LNCaP clone FGC (cell line): Measurements from ENCODE around the gene SERPINE1.

ENCODE experiments used
- DNase-seq: peaks from one replicate; pipeline ENCODE4 v3.0.0-alpha.2; 2011; ENCODE audit warnings: low read depth
- H3K4me3 ChIP-seq: 2 replicates; pipeline ENCODE4 v1.5.1; 2011; ENCODE audit warnings: mild to moderate bottlenecking, low read depth, low read length, control low read depth
- TF ChIP-seq, protein P1 (sequence below): IDR thresholded peaks from 2 replicates; pipeline ENCODE4 v1.5.1; 2012; ENCODE audit warnings: mild to moderate bottlenecking; ENCODE audit not compliant: control insufficient read depth, insufficient read depth; ENCODE audit errors: extremely low read depth

Gene SERPINE1

DNA sequence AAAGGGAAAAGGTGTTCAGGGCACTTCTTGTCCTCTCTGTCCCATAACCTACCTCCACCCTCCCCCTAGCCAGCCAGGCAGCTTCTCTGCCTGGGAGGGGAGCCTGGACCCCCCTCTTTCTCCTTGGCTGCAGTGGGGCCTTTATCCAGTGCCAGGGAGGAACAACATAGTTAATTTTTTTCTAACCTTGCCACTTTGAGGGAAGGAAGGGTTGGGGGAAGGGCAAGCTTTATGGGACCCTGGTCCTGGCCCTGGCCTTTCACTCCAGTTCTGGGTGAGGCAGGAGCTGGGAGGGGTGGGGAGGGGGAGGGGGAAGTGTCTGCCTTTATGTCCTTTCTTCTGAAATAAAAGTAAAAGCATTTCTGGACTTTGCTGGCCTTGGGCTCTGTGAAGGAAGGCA, 34.0 kb downstream of the SERPINE1 start:
- no peak for DNase-seq
- no peak overlapping the region for H3K4me3 ChIP-seq
- TF ChIP-seq, protein P1, sequence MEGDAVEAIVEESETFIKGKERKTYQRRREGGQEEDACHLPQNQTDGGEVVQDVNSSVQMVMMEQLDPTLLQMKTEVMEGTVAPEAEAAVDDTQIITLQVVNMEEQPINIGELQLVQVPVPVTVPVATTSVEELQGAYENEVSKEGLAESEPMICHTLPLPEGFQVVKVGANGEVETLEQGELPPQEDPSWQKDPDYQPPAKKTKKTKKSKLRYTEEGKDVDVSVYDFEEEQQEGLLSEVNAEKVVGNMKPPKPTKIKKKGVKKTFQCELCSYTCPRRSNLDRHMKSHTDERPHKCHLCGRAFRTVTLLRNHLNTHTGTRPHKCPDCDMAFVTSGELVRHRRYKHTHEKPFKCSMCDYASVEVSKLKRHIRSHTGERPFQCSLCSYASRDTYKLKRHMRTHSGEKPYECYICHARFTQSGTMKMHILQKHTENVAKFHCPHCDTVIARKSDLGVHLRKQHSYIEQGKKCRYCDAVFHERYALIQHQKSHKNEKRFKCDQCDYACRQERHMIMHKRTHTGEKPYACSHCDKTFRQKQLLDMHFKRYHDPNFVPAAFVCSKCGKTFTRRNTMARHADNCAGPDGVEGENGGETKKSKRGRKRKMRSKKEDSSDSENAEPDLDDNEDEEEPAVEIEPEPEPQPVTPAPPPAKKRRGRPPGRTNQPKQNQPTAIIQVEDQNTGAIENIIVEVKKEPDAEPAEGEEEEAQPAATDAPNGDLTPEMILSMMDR, result no peak

DNA sequence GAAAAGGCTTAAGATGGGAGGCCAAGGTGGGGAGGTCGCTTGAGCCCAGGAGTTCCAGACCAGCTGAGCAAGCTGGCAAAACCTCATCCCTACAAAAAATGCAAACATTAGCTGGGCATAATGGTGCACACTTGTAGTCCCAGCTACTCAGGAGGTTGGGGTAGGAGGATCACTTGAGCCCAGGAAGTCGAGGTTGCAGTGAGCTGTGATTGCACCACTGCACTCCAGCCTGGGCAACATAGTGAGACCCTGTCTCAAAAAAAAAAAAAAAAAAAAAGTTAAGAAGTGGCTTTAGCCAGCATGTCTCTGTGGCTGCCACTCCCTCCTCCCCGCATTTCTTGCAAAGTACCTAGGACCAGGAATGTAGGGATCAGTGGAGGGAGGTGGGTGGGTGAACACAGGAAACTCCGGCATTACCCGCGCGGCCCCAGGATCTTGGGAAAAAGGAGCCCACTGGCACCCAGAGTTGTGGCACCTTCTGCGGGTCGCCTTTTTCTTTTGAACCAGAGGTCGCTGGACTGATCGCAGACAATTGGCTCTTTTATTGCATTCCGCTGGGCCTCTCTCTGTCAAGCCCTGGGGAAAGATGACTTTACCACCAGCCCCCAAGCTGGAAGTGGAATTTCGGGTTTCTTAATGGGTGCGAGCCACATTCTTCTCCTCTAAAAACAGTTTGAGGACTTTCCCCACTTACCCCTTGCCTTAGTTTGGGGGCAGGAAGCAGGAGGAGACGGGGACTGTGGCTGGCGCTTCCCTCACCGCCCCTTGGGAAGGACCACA, 35.0 kb downstream of the SERPINE1 start:
- TF ChIP-seq, protein P1, result no peak
- DNase-seq, result no peak
- no peak overlapping the region for H3K4me3 ChIP-seq

DNA sequence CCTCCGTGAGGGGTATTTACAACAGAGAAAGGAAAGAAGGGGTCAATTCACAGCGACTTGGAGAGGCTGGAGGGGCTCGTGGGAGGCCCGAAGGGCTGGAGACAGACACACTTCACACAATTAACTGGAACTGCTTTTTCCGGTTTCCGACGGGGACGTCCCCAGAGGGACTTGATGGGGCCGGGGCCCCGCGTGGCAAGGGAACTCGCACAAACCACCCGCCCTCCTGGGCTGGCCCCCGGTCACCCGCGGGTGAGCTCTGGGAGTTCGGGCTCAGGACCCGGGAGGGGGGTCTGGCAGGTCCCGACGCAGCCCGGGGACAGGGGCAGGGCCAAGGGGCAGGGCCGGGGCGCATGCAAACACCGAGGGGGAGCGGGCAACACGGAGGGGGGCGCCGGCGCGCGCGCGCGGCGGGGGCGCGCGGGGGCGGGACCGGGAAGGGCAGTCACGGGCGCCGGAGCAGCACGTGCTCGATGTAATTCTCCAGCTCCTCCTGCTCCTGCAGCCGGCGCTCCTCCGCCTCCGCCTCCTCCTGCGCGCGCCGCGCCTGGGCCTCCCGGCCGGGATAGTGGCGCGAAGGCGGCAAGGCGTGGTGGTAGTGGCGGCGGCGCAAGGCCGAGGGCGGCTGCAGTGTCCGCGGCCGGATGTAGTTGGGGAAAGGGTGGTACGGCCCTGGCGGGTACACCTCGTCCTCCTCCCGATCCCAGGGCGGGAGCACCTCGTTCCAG, 35.8 kb downstream of the SERPINE1 start:
- no peak for DNase-seq
- H3K4me3 ChIP-seq, result peak overlapping the region; percentile 51

DNA sequence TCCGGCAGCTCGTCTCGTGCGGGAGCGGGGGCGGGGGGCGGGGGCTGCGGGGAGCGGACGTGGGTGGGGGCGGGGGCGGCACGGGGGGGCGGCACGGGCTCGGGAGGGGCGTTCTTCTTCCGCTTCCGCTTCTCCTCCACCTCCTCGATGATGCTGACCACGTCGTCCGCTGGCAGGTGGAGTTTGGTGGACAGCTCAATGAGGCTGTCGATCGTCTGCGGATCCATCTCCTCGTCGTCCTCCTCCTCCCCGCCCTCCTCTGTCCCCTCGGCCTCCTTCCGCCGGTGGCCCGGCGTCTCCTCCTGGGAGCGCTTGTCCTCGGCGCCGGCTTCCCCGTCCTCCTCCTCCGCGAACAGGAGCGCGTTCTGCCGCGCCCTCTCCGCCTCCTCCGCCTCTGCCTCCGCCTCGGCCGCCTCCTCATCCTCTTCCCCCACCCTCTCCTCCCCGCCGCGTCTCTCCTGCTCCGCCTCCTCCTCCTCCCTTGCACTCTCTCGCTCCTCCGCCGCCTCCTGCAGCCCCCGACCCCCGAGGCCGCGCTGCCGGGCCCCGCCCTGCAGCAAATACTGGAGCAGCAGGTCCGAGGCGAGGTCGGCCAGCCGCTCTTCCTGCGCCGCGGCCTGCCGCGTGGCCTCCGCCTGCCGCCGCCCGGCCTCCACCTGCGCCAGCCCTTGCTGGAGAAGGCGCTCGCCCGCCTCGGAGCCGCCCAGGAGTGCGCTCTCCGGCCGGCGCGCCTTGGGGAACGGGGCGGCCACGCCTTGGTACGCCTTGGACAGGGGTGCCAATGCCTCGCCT, 36.6 kb downstream of the SERPINE1 start:
- TF ChIP-seq, protein P1, result no peak
- no peak for DNase-seq

More for the DNA sequence above, 35.8 kb downstream of the SERPINE1 start:
- TF ChIP-seq, protein P1, result peak; percentile 17; the same call in 1 of the 2 replicates

DNA sequence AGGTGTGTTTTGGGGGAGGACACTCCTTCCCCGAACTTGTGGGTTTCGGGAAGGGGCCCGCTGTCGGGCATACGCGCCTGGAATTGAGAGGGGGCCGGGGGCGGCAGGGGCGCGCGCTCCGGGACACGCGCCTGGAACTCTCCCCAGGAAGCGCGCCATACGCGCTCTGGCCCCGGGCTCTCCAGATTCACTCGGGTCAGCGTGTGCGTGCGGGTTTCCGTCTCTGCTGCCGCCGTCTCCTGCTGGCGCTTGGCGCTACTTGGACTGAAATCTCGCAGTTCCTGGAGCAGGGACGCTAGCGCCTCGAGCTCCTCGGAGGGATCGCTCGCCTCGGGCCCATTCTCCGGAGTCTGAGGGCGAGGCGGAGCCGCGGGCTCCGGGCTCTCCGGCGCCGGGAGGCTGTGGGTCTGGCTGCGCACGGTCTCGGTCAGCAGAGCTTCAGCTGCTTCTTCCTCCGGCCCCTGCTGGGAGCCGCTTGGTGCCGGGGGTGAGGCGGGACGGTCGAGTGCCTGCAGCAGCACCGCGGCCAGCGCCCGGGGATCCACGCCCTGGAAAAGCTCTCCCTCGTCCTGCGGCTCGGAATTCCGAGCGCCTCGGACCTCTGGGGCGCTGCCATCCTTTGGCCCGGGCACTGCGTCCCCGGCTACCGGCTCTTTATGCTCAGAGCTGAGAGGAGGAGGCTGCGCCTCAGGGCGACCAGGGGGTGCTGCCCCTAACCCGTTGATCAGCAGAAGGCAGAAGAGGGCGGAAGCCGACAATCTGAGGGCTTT, 37.4 kb downstream of the SERPINE1 start:
- TF ChIP-seq, protein P1, result no peak
- no peak for DNase-seq

More for the DNA sequence above, 36.6 kb downstream of the SERPINE1 start:
- H3K4me3 ChIP-seq, result peak overlapping the region; percentile 51

More for the DNA sequence above, 37.4 kb downstream of the SERPINE1 start:
- H3K4me3 ChIP-seq, result peak overlapping the region; percentile 51
